Measurements from ENCODE around the gene DOCK11.

The DOCK11 gene

GRCh38 chrX:118679290-118679689 lies 183.7 kb downstream of the DOCK11 start:
- TF ChIP-seq, protein P1, sequence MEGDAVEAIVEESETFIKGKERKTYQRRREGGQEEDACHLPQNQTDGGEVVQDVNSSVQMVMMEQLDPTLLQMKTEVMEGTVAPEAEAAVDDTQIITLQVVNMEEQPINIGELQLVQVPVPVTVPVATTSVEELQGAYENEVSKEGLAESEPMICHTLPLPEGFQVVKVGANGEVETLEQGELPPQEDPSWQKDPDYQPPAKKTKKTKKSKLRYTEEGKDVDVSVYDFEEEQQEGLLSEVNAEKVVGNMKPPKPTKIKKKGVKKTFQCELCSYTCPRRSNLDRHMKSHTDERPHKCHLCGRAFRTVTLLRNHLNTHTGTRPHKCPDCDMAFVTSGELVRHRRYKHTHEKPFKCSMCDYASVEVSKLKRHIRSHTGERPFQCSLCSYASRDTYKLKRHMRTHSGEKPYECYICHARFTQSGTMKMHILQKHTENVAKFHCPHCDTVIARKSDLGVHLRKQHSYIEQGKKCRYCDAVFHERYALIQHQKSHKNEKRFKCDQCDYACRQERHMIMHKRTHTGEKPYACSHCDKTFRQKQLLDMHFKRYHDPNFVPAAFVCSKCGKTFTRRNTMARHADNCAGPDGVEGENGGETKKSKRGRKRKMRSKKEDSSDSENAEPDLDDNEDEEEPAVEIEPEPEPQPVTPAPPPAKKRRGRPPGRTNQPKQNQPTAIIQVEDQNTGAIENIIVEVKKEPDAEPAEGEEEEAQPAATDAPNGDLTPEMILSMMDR (IDR thresholded peaks at IDR 0.05; ENCODE audit: low read length, missing control alignments) = no peak
- no peak overlapping the region for H3K4me3 ChIP-seq (replicated peaks; ENCODE audit: low read depth, low read length)
- no peak for DNase-seq (ENCODE audit: low read depth)

DNA sequence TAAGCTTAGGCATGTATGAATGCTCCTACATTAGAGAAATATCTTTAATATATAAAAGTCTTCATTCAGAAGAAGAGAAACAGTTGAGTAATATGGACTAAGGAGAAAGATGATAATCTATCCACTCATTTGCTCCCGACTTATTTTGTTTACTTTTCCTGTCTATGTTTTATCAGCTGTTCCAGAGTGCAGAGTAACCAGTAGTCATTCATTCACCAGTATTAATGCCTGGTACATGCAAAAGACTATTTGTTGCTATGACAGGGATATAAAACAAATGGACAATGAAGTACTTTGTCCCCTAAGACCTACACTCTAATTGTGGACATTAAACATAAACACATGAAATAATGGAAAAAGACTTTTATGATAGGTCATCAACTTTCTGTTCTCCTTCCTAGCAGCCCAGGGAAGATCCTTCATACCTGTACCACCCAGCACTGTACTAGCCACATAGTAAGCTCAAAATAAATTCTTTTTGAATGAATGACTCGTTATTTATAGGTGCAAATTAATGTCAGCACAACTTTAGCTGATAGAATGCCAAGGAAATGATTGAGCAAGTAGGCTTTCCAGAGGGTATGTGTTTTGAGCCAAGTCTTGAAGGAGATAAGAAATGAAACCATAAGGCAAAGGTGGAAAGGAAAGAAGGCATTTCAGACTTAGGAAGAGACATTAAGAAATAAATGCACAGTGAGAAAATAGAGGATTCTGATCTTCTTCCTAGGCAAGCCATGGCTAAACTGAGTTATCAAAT lies 186.8 kb downstream of the DOCK11 start:
- peak; percentile 4 for DNase-seq (ENCODE audit: low read depth)
- TF ChIP-seq, protein P1 (IDR thresholded peaks at IDR 0.05; ENCODE audit: low read length, missing control alignments) = no peak
- no peak overlapping the region for H3K4me3 ChIP-seq (replicated peaks; ENCODE audit: low read depth, low read length)

DNA sequence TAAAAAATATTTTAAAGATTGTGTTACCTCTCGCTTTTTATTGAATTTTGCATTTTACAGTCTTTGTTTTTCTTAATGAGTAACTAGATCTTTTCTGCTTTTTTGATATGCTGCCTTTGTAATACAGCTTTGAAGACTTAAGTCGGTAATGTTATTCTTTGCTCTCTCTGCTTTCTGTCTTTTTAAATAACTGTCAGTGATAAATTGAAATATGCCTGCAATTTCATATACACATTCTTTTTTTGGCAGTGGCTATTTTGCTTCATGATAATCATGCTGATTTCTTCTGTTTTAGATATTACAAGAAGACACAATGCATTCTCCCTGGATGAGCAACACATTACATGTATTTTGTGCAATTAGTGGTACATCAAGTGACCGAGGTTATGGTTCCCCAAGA lies 189.8 kb downstream of the DOCK11 start:
- DNase-seq (ENCODE audit: low read depth) = peak; percentile 4
- H3K4me3 ChIP-seq (replicated peaks; ENCODE audit: low read depth, low read length) = no peak overlapping the region
- TF ChIP-seq, protein P1 (IDR thresholded peaks at IDR 0.05; ENCODE audit: low read length, missing control alignments) = no peak

DNA sequence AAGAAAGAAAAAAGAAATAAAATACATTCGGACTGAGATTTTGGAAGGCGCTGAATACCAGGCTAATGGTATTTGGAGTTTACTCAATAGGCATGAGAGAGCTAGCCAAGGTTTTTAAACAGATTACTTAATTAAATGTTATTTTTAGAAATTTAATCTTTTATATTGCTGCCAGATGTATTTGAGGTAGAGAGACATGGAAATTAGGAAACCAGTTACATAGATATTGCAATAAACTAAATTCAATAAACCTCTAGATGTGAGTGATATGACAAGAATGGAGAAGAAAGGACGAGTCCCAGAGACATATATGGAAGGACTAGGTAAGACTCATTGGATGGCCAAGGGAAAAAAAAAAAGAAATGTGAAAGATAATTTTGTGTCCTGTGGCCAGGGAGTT lies 193.3 kb downstream of the DOCK11 start:
- no peak overlapping the region for H3K4me3 ChIP-seq (replicated peaks; ENCODE audit: low read depth, low read length)
- TF ChIP-seq, protein P1 (IDR thresholded peaks at IDR 0.05; ENCODE audit: low read length, missing control alignments) = no peak
- no peak for DNase-seq (ENCODE audit: low read depth)

DNA sequence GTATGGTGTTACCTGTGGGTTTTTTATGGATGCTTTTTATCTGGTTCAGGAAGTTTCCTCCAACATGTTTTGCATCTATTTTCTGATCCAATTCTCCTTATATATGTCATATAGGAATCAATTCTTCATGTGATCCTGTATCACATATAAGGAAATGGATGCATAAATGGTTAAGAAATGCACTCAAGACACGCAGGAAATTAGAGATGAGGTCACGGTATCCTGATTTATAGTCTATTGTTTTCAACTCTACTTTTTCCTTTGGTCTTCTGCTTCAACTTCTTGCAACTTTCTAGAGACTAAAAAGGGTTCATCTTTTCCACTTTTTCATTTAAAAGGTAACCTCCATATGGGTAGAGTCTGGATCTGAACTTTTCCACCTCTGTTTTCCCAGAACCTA lies 198.2 kb downstream of the DOCK11 start:
- TF ChIP-seq, protein P1 (IDR thresholded peaks at IDR 0.05; ENCODE audit: low read length, missing control alignments) = no peak
- DNase-seq (ENCODE audit: low read depth) = peak; percentile 4

GRCh38 chrX:118694638-118695037 lies 199.0 kb downstream of the DOCK11 start:
- no peak overlapping the region for H3K4me3 ChIP-seq (replicated peaks; ENCODE audit: low read depth, low read length)
- DNase-seq (ENCODE audit: low read depth) = peak; percentile 21
- TF ChIP-seq, protein P1 (IDR thresholded peaks at IDR 0.05; ENCODE audit: low read length, missing control alignments) = no peak

More for the DNA sequence above, 198.2 kb downstream of the DOCK11 start:
- no peak overlapping the region for H3K4me3 ChIP-seq (replicated peaks; ENCODE audit: low read depth, low read length)

Data from fibroblast of pulmonary artery (primary cell).